ENCODE data around the gene SUSD1.
"Not testable (repeated sequence)": the region's sequence is repeated elsewhere in the genome, so short reads cannot be mapped to it uniquely, and the experiment has no call there.

SUSD1 gene

GRCh38 chr9:112173489-112174221, 1.4 kb downstream of the SUSD1 start:
- DNase-seq, result no peak

GRCh38 chr9:112170968-112171367, 4.1 kb downstream of the SUSD1 start:
- no peak for DNase-seq

- DNase-seq, result no peak
Measured at GRCh38 chr9:112170235-112170634, 4.9 kb downstream of the SUSD1 start.

GRCh38 chr9:112169368-112169767, 5.7 kb downstream of the SUSD1 start:
- DNase-seq, result no peak

- no peak for DNase-seq
Measured at GRCh38 chr9:112168197-112168596, 6.9 kb downstream of the SUSD1 start.

- no peak for DNase-seq
Measured at GRCh38 chr9:112166176-112167140, 8.6 kb downstream of the SUSD1 start.

- DNase-seq, result no peak
Measured at GRCh38 chr9:112162621-112163413, 12.3 kb downstream of the SUSD1 start.

- no peak for DNase-seq
Measured at GRCh38 chr9:112159781-112160180, 15.3 kb downstream of the SUSD1 start.

GRCh38 chr9:112158656-112159367, 16.3 kb downstream of the SUSD1 start:
- no peak for DNase-seq

GRCh38 chr9:112157961-112158360, 17.1 kb downstream of the SUSD1 start:
- no peak for DNase-seq

- no peak for DNase-seq
Measured at GRCh38 chr9:112157087-112157486, 18.0 kb downstream of the SUSD1 start.

- no peak for DNase-seq
Measured at GRCh38 chr9:112149211-112149610, 25.9 kb downstream of the SUSD1 start.

GRCh38 chr9:112145886-112146285, 29.2 kb downstream of the SUSD1 start:
- DNase-seq, result no peak

GRCh38 chr9:112144807-112145206, 30.3 kb downstream of the SUSD1 start:
- no peak for DNase-seq

- no peak for DNase-seq
Measured at GRCh38 chr9:112142420-112142819, 32.7 kb downstream of the SUSD1 start.

- no peak for DNase-seq
Measured at GRCh38 chr9:112140936-112141335, 34.2 kb downstream of the SUSD1 start.

GRCh38 chr9:112137066-112137465, 38.0 kb downstream of the SUSD1 start:
- DNase-seq, result no peak

GRCh38 chr9:112135706-112136105, 39.4 kb downstream of the SUSD1 start:
- DNase-seq, result no peak

GRCh38 chr9:112133806-112134205, 41.3 kb downstream of the SUSD1 start:
- DNase-seq, result not testable (repeated sequence)

- no peak for DNase-seq
Measured at GRCh38 chr9:112132356-112132755, 42.7 kb downstream of the SUSD1 start.

GRCh38 chr9:112130997-112131396, 44.1 kb downstream of the SUSD1 start:
- DNase-seq, result no peak

- no peak for DNase-seq
Measured at GRCh38 chr9:112130347-112130746, 44.8 kb downstream of the SUSD1 start.

Data from CD4-positive, alpha-beta T cell treated with Interleukin-12 subunit alpha and Interleukin-12 subunit beta, for 1 hour (primary cell).